BJ (cell line): ENCODE measurements around the gene SGK1. TPM values are rescaled to one million over a fixed set of nuclear protein-coding genes. Genes with fewer than 3 reads are reported as not detected.
A peak's percentile ranks its signal among the peaks of the same experiment; 100 is the strongest.

Experiments used
- CTCF ChIA-PET: fragments of 350-600 bp; formaldehyde crosslinking; extraction: SDS; loops from one replicate; lab custom pipeline; 2021; ENCODE audit warnings: antibody characterized with exemption, inconsistent platforms; lab: Yijun Ruan, JAX
- POLR2A ChIA-PET: fragments of 300-600 bp; sonication (Branson Sonifier 250); formaldehyde crosslinking; extraction: SDS; loops from one replicate; lab custom pipeline; 2021; ENCODE audit warnings: antibody characterized with exemption; lab: Charles Lee
- DNase-seq: peaks from one replicate; pipeline ENCODE4 v3.0.0-alpha.2; 2011; ENCODE audit warnings: low read depth
- H3K27me3 ChIP-seq: 2 replicates; pipeline ENCODE4 v1.6.0; 2011; ENCODE audit warnings: low read length; ENCODE audit not compliant: control insufficient read depth, insufficient read depth
- H3K36me3 ChIP-seq: 2 replicates; pipeline ENCODE4 v1.5.1; 2011; ENCODE audit warnings: low read length; ENCODE audit not compliant: control insufficient read depth, insufficient read depth
- H3K4me3 ChIP-seq: 2 replicates; pipeline ENCODE4 v1.5.1; 2011; ENCODE audit warnings: low read depth, mild to moderate bottlenecking, control low read depth, low read length
- polyA plus RNA-seq: library from polyadenylated mRNA; depleted of rRNA; stranded (reverse); fragments of >200 nt; gene quantifications from 2 replicates; pipeline ENCODE4 v1.2.3, GENCODE V29; 2011
- TF ChIP-seq, protein P1 (sequence below): IDR thresholded peaks from 2 replicates; pipeline ENCODE4 v1.5.1; 2011; ENCODE audit warnings: low read depth, mild to moderate bottlenecking, control low read depth, inconsistent platforms, low read length, moderate library complexity; ENCODE audit not compliant: insufficient read depth

SGK1 gene
- polyA plus RNA-seq, 1 experiment, result 179 TPM

DNA sequence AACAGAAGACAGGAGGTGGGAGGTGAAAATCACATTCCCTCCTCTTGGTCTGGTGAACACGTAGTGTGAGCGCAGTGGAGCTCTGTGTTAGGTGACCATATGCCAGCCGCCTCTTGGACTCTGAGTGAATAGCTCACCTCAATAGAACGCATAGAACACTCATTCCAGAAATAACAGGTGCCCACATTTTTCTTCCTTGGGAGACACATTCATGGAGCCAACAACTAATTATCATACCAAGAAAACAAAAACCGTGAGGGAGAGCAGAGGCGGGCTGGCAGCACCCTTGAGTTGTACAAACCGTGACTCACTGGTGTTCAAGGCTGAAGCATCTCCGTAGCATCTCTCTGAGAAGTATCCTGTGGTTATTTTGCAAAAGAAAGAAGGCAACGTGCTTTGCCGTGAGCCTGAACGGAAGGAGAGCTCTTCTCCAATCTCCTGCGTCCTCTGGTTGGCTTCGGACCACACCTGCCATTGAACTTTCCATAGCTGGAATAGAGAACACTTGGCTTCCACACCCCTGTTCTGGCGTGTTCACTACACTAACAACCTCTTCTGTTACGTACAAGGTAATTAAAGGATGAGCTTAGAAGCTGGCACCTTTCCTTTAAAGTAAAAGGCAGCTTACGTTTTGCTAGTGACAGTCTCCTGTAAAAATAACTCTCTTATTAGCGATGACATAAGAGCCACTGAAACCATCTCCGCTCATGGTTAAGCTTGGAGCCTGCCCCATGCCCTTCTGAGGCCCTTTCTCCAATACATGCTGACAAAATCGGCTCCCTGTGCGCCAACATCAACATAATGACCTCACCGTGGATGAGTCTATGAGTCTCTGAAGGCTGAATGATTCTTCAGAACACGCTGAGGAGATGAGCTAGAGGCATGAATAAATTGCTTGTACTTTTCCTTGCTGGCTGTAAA, 30.2 kb upstream of the SGK1 start:
- no peaks in the 10 kb centered on the region for H3K27me3 ChIP-seq
- no peak overlapping the region for H3K4me3 ChIP-seq
- ChIA-PET POLR2A (no interaction called here), CTCF (interaction anchor here (1.6 kb wide), 1 partner anchor 10 kb away, joined by 4 read pairs; no protein-coding TSS in a partner anchor)
- H3K36me3 ChIP-seq, result no peaks in the 10 kb centered on the region
- DNase-seq, result peak; percentile 28
- TF ChIP-seq, protein P1, sequence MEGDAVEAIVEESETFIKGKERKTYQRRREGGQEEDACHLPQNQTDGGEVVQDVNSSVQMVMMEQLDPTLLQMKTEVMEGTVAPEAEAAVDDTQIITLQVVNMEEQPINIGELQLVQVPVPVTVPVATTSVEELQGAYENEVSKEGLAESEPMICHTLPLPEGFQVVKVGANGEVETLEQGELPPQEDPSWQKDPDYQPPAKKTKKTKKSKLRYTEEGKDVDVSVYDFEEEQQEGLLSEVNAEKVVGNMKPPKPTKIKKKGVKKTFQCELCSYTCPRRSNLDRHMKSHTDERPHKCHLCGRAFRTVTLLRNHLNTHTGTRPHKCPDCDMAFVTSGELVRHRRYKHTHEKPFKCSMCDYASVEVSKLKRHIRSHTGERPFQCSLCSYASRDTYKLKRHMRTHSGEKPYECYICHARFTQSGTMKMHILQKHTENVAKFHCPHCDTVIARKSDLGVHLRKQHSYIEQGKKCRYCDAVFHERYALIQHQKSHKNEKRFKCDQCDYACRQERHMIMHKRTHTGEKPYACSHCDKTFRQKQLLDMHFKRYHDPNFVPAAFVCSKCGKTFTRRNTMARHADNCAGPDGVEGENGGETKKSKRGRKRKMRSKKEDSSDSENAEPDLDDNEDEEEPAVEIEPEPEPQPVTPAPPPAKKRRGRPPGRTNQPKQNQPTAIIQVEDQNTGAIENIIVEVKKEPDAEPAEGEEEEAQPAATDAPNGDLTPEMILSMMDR, result no peak

DNA sequence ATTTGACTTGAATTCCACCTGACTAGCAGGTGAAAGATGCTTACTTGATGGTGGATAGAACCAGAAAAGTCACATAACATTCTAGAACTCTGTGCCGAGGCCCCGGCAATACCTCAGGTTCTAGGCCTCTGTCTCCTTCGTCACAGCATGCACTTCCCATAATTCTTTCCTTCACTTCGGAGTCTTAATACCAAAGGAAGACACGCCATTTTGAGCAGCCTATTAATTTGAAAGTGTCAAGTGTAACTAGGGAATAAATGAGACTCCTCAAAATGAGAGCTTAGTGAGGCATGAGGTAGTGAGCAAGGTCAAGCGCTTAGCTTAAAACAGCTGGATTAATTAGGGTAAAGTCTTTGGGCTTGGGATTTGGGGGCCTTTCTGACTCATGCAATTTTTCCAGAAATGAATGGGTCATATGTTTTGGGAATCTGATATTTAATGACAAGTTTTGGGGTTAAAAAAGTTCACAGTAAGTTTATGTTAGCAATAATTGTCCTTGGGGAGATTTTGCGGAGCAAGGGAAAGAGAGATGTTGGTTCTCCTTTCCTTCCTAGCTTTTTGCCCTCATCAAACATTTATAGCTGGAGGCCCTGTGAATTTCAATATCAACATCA, 29.1 kb upstream of the SGK1 start:
- ChIA-PET CTCF (interaction anchor here (1.6 kb wide), 1 partner anchor 9 kb away, joined by 4 read pairs; no protein-coding TSS in a partner anchor), POLR2A (no interaction called here)
- Histone ChIP-seq H3K36me3 (no peaks in the 10 kb centered on the region), H3K4me3 (no peak overlapping the region), H3K27me3 (no peaks in the 10 kb centered on the region)
- TF ChIP-seq, protein P1, result no peak
- no peak for DNase-seq

DNA sequence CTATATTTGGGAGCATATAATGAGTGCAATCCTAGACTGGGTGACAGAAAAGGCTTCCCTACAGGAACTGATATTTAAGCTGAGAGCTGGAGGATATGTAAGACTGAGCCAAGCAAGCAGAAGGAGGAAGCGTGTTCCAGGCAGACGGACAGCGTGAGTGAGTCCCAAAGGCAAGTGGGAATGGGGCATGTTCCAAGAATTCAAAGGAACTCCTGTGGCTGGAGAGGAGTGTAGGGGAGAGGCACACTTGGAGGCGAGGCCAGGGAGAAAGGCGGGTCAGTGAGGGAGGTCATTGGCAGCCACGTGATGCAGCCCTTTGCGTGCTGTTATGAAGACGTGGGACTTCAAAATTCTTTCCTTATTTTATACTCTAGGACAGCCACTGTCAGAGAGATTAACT, 27.9 kb upstream of the SGK1 start:
- ChIA-PET CTCF (no interaction called here), POLR2A (no interaction called here)
- Histone ChIP-seq H3K27me3 (no peaks in the 10 kb centered on the region), H3K36me3 (no peaks in the 10 kb centered on the region), H3K4me3 (no peak overlapping the region)
- TF ChIP-seq, protein P1, result no peak
- no peak for DNase-seq

DNA sequence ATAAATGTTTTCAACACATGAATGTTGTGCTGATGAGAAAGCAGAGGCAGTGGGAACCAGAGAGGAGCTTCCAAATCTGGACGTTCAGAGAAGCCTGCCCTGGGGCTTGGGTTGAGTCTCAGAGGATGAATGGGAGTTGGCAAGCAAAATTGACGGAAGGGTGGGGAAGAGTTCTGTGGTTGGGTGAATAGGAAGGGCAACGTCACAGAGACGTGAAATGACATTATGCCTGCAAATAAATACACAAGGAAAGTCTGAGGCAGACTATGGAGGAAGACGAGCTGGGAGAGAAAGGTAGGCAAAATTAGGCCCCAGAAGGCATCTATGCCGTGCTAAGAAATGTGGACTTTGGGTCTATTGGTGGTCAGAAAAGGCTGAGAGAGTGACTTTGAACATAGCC, 25.2 kb upstream of the SGK1 start:
- Histone ChIP-seq H3K4me3 (no peak overlapping the region), H3K36me3 (no peaks in the 10 kb centered on the region), H3K27me3 (no peaks in the 10 kb centered on the region)
- no peak for DNase-seq
- TF ChIP-seq, protein P1, result no peak
- CTCF ChIA-PET, result interaction anchor here (0.7 kb wide), 1 partner anchor 166 kb away, joined by 3 read pairs; no protein-coding TSS in a partner anchor
- POLR2A ChIA-PET, result no interaction called here

DNA sequence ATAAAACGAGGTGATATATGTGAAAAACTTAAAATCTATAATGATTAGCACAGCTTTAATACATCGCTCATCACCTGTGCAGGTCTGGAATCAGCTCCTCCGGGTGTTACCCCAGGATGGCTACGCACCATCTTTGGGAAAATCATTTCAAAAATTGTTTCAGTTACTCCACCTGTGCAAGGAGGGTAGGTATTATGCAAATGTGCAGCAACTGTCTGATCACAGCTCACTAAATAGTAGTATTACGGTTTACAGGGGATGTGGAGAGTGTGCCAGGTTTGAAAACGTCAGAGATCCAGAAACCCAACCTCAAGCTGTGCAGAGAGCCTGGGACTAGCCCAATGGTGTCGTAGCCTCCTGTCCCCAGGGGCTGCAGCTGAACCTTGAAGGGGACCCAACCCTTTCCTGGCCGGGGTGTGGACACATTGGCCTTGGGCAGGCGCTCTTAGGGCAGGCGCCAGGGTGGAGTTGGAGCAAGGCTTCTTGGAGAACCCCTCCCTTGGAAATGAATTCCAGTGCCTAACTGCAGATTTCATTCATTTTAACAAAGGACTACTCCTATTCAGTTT, 24.2 kb upstream of the SGK1 start:
- CTCF ChIA-PET, result no interaction called here
- no peak overlapping the region for H3K4me3 ChIP-seq

More for the DNA sequence above, 24.2 kb upstream of the SGK1 start:
- H3K27me3 ChIP-seq, result no peaks in the 10 kb centered on the region
- POLR2A ChIA-PET, result no interaction called here
- no peaks in the 10 kb centered on the region for H3K36me3 ChIP-seq
- DNase-seq, result no peak
- TF ChIP-seq, protein P1, result no peak
